NK-92 (cell line): ENCODE data around the gene VAMP2.
A peak's percentile ranks its signal among the peaks of the same experiment; 100 is the strongest.

Experiments used
- DNase-seq: peaks from one replicate; lab custom pipeline; 2025; ENCODE audit not compliant: unreplicated experiment; lab: John Stamatoyannopoulos, UW

The VAMP2 gene

GRCh38 chr17:8162233-8162996 lies at the start of gene VAMP2:
Gene VAMP2 (minus strand): TSS chr17:8162948. CDS start chr17:8162879, 69 bp downstream.
- no peak for DNase-seq

GRCh38 chr17:8210761-8211458 lies 48.2 kb upstream of the VAMP2 start:
- DNase-seq = no peak

GRCh38 chr17:8209907-8210760 lies 47.4 kb upstream of the VAMP2 start, which contains the start of gene AURKB:
Gene AURKB (minus strand): TSS chr17:8210575. CDS start chr17:8210224, 351 bp downstream.
- peak; percentile 37 for DNase-seq

GRCh38 chr17:8206536-8206935 lies 43.8 kb upstream of the VAMP2 start:
- DNase-seq = no peak

GRCh38 chr17:8204761-8205555 lies 42.2 kb upstream of the VAMP2 start:
- DNase-seq = no peak

- no peak for DNase-seq
Observed at GRCh38 chr17:8192070-8192815, 29.5 kb upstream of the VAMP2 start.

GRCh38 chr17:8190506-8190905 lies 27.8 kb upstream of the VAMP2 start:
- DNase-seq = no peak

- peak; percentile 80 for DNase-seq
Observed at GRCh38 chr17:8189711-8190477, 27.1 kb upstream of the VAMP2 start, which contains the start of gene BORCS6. Gene BORCS6 (minus strand): TSS chr17:8190180. CDS start chr17:8190140, 40 bp downstream.

- no peak for DNase-seq
Observed at GRCh38 chr17:8189041-8189710, 26.4 kb upstream of the VAMP2 start.

GRCh38 chr17:8188263-8188839 lies 25.6 kb upstream of the VAMP2 start:
- no peak for DNase-seq

- no peak for DNase-seq
Observed at GRCh38 chr17:8187517-8188262, 24.9 kb upstream of the VAMP2 start.

- no peak for DNase-seq
Observed at GRCh38 chr17:8186787-8187516, 24.2 kb upstream of the VAMP2 start.

GRCh38 chr17:8186446-8186786 lies 23.7 kb upstream of the VAMP2 start:
- DNase-seq = no peak

GRCh38 chr17:8185582-8186445 lies 23.1 kb upstream of the VAMP2 start:
- DNase-seq = no peak

- no peak for DNase-seq
Observed at GRCh38 chr17:8176998-8177731, 14.4 kb upstream of the VAMP2 start.
